Fibroblast of the aortic adventitia (primary cell): ENCODE results near the gene CSPG5. TPM values are rescaled to one million over a fixed set of nuclear protein-coding genes. Genes with fewer than 3 reads are reported as not detected.
A peak's percentile ranks its signal among the peaks of the same experiment; 100 is the strongest.

Experiments
- DNase-seq: peaks from one replicate; pipeline ENCODE4 v3.0.0-alpha.2; 2010; ENCODE audit warnings: low read depth
- H3K4me3 ChIP-seq: 2 replicates; pipeline ENCODE4 v1.5.1; 2011; ENCODE audit warnings: low read depth, mild to moderate bottlenecking, control low read depth, low read length, moderate library complexity
- total RNA-seq: library from RNA; depleted of rRNA; stranded (reverse); fragments of >200 nt; gene quantifications from 2 replicates; pipeline ENCODE4 v1.2.3, GENCODE V29; 2012; ENCODE audit warnings: low replicate concordance
- TF ChIP-seq, protein P1 (sequence below): IDR thresholded peaks from 2 replicates; pipeline ENCODE4 v1.5.1; 2011; ENCODE audit warnings: mild to moderate bottlenecking, low read length, control low read depth, inconsistent platforms; ENCODE audit not compliant: insufficient read depth

CSPG5 gene
- total RNA-seq, 1 donor, result 0.09 TPM

DNA sequence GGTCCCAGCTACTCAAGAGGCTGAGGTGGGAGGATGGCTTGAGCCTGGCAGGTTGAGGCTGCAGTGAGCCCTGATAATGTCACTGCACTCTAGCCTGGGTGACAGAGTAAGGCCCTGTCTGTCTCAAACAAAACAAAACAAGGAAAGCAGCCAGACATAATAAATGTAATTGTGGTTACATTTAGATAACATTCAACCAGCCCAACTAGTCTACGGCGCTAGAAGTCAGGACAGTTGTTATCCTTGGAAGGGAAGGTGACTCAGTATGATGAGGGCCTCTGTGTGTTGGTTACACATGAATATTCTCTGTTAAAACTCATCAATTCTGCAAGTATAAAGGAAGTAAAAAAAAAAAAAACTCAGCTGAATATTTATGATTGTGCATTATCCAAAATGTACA, 27.0 kb upstream of the CSPG5 start:
- peak; percentile 12 for DNase-seq
- H3K4me3 ChIP-seq, result no peak overlapping the region
- TF ChIP-seq, protein P1, sequence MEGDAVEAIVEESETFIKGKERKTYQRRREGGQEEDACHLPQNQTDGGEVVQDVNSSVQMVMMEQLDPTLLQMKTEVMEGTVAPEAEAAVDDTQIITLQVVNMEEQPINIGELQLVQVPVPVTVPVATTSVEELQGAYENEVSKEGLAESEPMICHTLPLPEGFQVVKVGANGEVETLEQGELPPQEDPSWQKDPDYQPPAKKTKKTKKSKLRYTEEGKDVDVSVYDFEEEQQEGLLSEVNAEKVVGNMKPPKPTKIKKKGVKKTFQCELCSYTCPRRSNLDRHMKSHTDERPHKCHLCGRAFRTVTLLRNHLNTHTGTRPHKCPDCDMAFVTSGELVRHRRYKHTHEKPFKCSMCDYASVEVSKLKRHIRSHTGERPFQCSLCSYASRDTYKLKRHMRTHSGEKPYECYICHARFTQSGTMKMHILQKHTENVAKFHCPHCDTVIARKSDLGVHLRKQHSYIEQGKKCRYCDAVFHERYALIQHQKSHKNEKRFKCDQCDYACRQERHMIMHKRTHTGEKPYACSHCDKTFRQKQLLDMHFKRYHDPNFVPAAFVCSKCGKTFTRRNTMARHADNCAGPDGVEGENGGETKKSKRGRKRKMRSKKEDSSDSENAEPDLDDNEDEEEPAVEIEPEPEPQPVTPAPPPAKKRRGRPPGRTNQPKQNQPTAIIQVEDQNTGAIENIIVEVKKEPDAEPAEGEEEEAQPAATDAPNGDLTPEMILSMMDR, result no peak

DNA sequence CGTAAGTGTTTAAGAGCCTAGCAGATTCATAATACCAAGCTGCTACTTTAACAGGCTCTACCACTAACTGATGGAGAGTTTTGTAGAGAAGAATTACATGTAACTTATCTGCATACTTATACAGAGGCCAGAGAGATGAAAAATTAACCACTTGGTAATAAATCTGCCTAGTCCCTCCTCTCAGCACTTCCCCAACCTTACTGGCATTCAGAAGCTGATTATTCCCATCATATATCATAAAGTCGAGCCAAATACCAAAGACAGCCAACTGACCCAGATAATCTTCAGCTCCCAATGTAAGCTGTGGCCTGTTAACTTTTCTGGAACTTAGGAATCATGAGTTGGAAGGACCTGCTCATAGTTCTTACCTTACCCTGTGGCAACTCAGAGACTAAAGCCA, 25.5 kb upstream of the CSPG5 start:
- DNase-seq, result no peak
- TF ChIP-seq, protein P1, result no peak
- no peak overlapping the region for H3K4me3 ChIP-seq

DNA sequence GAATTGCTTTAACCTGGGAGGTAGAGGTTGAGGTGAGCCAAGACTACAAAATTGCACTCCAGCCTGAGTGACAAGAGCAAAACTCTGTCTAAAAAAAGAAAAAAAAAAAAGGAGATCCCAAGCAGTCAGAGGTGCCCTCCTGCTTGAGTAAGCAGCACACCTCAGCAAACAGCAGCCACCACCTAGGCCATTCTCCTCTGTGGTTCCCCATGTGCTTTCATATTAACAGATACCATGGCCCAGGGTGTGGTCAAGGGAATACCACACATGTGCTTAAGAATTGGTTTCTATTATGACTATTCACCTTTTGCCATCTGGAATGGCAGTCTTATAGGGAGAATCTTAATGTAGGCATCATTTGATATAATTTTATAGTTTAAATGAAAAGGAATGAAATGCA, 24.7 kb upstream of the CSPG5 start:
- no peak overlapping the region for H3K4me3 ChIP-seq
- TF ChIP-seq, protein P1, result no peak
- DNase-seq, result no peak

DNA sequence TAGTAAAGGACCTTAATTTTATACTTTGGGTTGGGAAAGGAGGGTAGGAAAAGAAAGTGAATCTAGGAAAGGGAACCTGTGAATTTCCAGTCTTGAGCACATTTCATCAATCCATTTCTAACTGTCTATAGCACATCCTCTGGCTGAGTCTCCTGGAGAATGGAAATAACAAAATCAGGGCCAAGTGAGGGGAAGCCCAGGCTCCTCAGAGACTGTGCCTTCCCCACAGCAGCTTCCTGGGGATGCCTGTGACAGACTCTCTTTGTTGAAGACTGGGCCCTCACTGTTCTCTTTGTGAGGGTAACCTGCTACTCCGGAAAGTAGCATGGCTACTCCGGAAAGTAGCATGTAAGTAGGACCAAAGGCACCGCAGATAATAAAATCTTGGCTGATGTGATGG, 22.6 kb upstream of the CSPG5 start:
- H3K4me3 ChIP-seq, result no peak overlapping the region
- TF ChIP-seq, protein P1, result no peak
- DNase-seq, result no peak

DNA sequence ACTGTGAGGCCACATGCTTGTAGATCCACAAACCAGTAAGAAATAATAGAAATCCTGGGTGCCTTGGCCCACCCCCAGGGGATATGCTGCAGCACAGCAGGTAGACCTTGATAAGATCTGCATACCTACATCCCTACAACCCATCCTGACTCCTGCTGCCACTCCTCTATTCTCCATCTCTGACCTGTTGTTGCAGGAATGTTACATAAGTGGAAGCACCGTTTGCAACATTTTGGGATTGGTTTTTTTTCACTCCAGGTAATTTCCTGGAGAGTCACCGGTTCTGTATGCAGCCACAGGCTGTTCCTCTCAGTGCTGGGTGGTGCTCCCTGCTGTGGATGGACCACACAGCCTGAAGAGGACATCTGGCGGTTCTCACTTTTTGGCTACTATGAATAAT, 16.1 kb upstream of the CSPG5 start:
- no peak for DNase-seq
- TF ChIP-seq, protein P1, result no peak
- H3K4me3 ChIP-seq, result no peak overlapping the region

DNA sequence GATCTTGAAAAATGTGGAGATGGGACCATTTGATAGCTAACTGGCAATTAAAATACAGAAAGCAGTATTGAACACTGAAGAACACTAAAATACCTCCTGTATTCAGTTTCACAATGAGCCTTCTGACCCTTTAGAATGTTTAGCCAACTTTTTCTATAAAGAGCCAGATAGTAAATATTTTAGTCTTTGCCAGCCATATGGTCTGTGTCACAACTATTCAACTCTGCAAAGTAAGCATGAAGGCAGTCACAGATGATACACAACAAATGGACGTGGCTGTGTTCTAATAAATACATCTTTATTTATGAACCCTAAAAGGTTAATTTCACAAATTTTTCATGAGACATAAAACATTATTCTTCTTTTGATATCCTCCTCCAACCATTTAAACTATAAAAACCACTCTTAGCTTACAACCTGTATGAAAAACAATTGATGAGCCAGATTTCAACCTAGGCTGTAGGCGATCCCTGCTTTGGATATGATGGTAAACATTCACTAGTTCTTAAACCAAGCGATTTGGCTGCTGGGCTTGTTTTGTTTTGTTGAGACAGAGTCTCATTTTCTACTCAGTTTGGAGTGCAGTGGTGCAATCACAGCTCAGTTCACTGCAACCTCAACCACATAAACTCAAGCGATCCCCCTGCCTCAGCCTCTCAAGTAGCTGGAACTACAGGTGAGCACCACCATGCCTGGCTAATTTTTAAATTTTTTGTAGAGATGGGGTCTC, 13.6 kb upstream of the CSPG5 start:
- TF ChIP-seq, protein P1, result no peak
- no peak overlapping the region for H3K4me3 ChIP-seq
- no peak for DNase-seq

DNA sequence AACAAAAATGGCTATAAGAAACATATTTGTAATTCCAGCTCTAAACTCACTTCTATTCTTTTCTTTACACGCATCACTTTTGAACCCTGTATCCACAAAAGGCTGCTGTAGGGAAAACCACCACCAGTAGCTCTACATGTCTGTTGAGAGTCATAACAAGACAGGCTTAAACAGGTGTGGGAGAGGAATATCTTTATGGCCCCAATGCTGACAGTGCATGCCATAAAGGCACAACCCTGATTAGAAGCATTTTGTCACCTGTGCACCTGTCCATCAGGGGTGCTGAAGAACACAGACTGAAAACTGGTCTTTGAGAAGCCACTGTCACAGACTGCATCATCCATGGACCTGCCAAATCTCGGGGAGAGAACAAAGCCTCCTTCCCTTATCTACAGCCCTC, 11.6 kb upstream of the CSPG5 start:
- TF ChIP-seq, protein P1, result no peak
- DNase-seq, result no peak

More for the DNA sequence above, 11.6 kb upstream of the CSPG5 start:
- no peak overlapping the region for H3K4me3 ChIP-seq
